Epithelial cell of esophagus (primary cell): ENCODE data around the gene LGALS3BP.

ENCODE experiments used
- DNase-seq: peaks from one replicate; pipeline ENCODE4 v3.0.0; 2010; ENCODE audit warnings: low read depth
- H3K4me3 ChIP-seq: 2 replicates; pipeline ENCODE4 v1.5.1; 2011; ENCODE audit warnings: mild to moderate bottlenecking, low read length, control low read depth
- TF ChIP-seq, protein P1 (sequence below): IDR thresholded peaks from 2 replicates; pipeline ENCODE4 v1.5.1; 2011; ENCODE audit warnings: low read depth, mild to moderate bottlenecking, low read length, control low read depth, inconsistent platforms; ENCODE audit not compliant: insufficient read depth; ENCODE audit errors: missing control alignments

The LGALS3BP gene

DNA sequence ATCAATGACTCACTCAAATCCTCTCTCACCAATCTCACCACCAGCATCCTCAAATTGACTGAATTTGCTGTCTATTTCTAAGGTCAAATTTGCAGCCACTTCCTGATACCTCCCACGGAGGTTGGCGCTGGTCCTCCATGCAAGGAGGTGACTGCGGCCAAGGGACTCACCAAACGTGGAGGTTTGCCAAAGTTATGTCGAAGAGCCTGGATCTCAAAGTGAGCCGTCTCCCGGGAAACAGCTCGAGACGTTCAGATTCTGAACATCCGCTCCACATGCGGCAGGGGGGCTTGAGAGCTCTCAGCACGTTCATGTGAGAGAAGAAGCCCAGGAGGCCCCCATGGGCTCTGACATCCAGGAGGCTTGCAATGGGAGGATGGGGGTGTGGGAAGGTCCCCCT lies 22.6 kb downstream of the LGALS3BP start:
- no peak for DNase-seq
- H3K4me3 ChIP-seq, result no peak overlapping the region
- TF ChIP-seq, protein P1, sequence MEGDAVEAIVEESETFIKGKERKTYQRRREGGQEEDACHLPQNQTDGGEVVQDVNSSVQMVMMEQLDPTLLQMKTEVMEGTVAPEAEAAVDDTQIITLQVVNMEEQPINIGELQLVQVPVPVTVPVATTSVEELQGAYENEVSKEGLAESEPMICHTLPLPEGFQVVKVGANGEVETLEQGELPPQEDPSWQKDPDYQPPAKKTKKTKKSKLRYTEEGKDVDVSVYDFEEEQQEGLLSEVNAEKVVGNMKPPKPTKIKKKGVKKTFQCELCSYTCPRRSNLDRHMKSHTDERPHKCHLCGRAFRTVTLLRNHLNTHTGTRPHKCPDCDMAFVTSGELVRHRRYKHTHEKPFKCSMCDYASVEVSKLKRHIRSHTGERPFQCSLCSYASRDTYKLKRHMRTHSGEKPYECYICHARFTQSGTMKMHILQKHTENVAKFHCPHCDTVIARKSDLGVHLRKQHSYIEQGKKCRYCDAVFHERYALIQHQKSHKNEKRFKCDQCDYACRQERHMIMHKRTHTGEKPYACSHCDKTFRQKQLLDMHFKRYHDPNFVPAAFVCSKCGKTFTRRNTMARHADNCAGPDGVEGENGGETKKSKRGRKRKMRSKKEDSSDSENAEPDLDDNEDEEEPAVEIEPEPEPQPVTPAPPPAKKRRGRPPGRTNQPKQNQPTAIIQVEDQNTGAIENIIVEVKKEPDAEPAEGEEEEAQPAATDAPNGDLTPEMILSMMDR, result no peak

GRCh38 chr17:78956254-78956653 lies 23.5 kb downstream of the LGALS3BP start:
- H3K4me3 ChIP-seq, result no peak overlapping the region
- DNase-seq, result no peak
- TF ChIP-seq, protein P1, result no peak

GRCh38 chr17:78954684-78955083 lies 25.0 kb downstream of the LGALS3BP start:
- TF ChIP-seq, protein P1, result no peak
- DNase-seq, result no peak
- H3K4me3 ChIP-seq, result no peak overlapping the region

GRCh38 chr17:78953356-78954350 lies 26.1 kb downstream of the LGALS3BP start:
- DNase-seq, result no peak
- TF ChIP-seq, protein P1, result no peak
- H3K4me3 ChIP-seq, result no peak overlapping the region

GRCh38 chr17:78952706-78953105 lies 27.0 kb downstream of the LGALS3BP start:
- H3K4me3 ChIP-seq, result no peak overlapping the region
- TF ChIP-seq, protein P1, result no peak
- DNase-seq, result no peak

DNA sequence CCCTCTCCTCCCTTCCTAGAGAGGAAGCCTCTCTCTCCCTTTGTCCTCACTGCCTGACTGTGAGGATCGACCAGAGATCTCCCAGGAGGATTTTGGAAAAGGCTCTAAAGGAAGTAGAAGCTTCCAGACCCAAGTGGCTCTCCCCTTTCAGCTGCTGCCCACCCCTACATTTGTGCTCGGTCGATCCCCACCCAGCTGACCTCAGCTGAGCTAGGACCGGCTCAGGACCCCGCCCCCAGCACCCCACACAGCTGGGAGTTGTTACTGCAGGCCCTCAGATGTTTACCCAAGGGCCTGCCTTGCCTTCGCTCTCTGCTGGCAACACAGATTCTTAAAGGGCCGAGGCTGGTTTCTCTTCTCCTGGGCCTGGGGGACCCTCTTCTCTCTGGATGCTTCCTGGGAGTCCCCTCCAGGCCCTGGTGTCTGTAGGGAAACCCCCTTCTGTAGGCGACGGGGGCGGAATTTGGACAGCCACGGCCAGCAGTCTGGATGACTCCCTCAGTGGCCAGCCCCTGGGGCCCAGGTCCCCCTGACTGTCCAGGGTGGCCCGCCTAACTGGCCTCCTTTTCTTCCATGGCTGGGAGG lies 27.7 kb downstream of the LGALS3BP start:
- H3K4me3 ChIP-seq, result no peak overlapping the region
- TF ChIP-seq, protein P1, result no peak
- no peak for DNase-seq

DNA sequence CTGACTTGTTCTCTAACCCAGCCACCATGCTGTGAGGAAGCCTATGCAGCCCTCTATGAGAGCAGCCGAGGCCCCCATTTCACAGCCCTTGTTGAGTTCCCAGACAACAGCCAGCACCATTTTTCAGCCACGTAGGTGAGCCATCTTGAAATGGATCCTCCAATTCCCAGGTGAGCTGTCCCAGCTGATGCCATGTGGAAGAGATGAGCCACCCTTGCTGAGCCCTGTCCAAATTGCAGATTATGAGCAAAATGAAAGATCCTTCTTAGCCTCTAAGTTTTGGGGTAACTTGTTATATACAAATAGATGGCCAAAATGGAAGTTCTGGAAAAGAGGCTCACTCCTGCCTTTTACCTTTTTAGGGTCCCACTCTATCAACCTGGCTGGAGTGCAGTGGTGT lies 28.9 kb downstream of the LGALS3BP start:
- no peak overlapping the region for H3K4me3 ChIP-seq
- TF ChIP-seq, protein P1, result no peak
- DNase-seq, result no peak
